GM23338 (cell line): Measurements from ENCODE around the gene ALG9.

Experiments used
- CREB1 ChIP-seq: fragments of 250-450 bp; sonication (Bioruptor Pico); IDR thresholded peaks from 2 replicates; pipeline ENCODE4 v1.5.0; 2020; ENCODE audit warnings: low read depth, mild to moderate bottlenecking, moderate library complexity
- EZH2 ChIP-seq: fragments of 200-600 bp; sonication (generic); IDR thresholded peaks from one replicate; pipeline ENCODE4 v1.8.0; 2017; ENCODE audit warnings: antibody characterized with exemption, mild to moderate bottlenecking, low read depth; ENCODE audit not compliant: unreplicated experiment
- EZH2phosphoT487 ChIP-seq: fragments of 200-600 bp; sonication (generic); IDR thresholded peaks from one replicate; pipeline ENCODE4 v1.8.1; 2018; ENCODE audit warnings: antibody characterized with exemption; ENCODE audit not compliant: unreplicated experiment
- JUNB ChIP-seq: IDR thresholded peaks from one replicate; pipeline ENCODE4 v1.6.1; 2016; ENCODE audit warnings: antibody characterized with exemption; ENCODE audit not compliant: unreplicated experiment
- POLR2AphosphoS5 ChIP-seq: IDR thresholded peaks from 2 replicates; pipeline ENCODE4 v1.6.1; 2016; ENCODE audit warnings: antibody characterized with exemption, low read depth
- STAT1 ChIP-seq: IDR thresholded peaks from one replicate; pipeline ENCODE4 v1.6.1; 2016; ENCODE audit warnings: antibody characterized with exemption; ENCODE audit not compliant: unreplicated experiment
- ZNF114 ChIP-seq: fragments of 250-450 bp; sonication (Bioruptor Pico); IDR thresholded peaks from 2 replicates; pipeline ENCODE4 v1.5.0; 2020; ENCODE audit warnings: mild to moderate bottlenecking, moderate library complexity
- TF ChIP-seq, protein P1 (sequence below), 2 experiments: fragments of 200-600 bp in 1 of 2; sonication (generic) in 1 of 2; conservative IDR thresholded peaks; 2 replicates each; pipeline versions ENCODE4 v1.5.1 to v1.6.1; 2016 to 2017; ENCODE audit warnings: antibody characterized with exemption in 2 of 2, low read depth in 2 of 2, mild to moderate bottlenecking in 2 of 2, moderate library complexity in 1 of 2
- TF ChIP-seq, protein P2 (sequence below): IDR thresholded peaks from one replicate; pipeline ENCODE4 v1.6.1; 2018; ENCODE audit warnings: antibody characterized with exemption; ENCODE audit not compliant: unreplicated experiment
- TF ChIP-seq, protein P3 (sequence below): fragments of 250-450 bp; sonication (Bioruptor Pico); IDR thresholded peaks from 2 replicates; pipeline ENCODE4 v1.5.0; 2020; ENCODE audit warnings: mild to moderate bottlenecking, moderate library complexity
- TF ChIP-seq, protein P4 (sequence below): IDR thresholded peaks from 2 replicates; pipeline ENCODE4 v1.6.1; 2016; ENCODE audit warnings: antibody characterized with exemption

GRCh38 chr11:111833524-111833923 lies 37.9 kb downstream of the ALG9 start:
- TF ChIP-seq, protein P1, sequence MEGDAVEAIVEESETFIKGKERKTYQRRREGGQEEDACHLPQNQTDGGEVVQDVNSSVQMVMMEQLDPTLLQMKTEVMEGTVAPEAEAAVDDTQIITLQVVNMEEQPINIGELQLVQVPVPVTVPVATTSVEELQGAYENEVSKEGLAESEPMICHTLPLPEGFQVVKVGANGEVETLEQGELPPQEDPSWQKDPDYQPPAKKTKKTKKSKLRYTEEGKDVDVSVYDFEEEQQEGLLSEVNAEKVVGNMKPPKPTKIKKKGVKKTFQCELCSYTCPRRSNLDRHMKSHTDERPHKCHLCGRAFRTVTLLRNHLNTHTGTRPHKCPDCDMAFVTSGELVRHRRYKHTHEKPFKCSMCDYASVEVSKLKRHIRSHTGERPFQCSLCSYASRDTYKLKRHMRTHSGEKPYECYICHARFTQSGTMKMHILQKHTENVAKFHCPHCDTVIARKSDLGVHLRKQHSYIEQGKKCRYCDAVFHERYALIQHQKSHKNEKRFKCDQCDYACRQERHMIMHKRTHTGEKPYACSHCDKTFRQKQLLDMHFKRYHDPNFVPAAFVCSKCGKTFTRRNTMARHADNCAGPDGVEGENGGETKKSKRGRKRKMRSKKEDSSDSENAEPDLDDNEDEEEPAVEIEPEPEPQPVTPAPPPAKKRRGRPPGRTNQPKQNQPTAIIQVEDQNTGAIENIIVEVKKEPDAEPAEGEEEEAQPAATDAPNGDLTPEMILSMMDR (conservative IDR thresholded peaks at IDR 0.05; ENCODE audit: low read depth in 2 of 2) = peak; percentile 31 to 59; a peak in 3 of 4 replicates
- TF ChIP-seq EZH2 = no peak
- TF ChIP-seq POLR2AphosphoS5 = no peak
- TF ChIP-seq, protein P2, sequence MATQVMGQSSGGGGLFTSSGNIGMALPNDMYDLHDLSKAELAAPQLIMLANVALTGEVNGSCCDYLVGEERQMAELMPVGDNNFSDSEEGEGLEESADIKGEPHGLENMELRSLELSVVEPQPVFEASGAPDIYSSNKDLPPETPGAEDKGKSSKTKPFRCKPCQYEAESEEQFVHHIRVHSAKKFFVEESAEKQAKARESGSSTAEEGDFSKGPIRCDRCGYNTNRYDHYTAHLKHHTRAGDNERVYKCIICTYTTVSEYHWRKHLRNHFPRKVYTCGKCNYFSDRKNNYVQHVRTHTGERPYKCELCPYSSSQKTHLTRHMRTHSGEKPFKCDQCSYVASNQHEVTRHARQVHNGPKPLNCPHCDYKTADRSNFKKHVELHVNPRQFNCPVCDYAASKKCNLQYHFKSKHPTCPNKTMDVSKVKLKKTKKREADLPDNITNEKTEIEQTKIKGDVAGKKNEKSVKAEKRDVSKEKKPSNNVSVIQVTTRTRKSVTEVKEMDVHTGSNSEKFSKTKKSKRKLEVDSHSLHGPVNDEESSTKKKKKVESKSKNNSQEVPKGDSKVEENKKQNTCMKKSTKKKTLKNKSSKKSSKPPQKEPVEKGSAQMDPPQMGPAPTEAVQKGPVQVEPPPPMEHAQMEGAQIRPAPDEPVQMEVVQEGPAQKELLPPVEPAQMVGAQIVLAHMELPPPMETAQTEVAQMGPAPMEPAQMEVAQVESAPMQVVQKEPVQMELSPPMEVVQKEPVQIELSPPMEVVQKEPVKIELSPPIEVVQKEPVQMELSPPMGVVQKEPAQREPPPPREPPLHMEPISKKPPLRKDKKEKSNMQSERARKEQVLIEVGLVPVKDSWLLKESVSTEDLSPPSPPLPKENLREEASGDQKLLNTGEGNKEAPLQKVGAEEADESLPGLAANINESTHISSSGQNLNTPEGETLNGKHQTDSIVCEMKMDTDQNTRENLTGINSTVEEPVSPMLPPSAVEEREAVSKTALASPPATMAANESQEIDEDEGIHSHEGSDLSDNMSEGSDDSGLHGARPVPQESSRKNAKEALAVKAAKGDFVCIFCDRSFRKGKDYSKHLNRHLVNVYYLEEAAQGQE = no peak
- no peak for TF ChIP-seq STAT1
- TF ChIP-seq JUNB = no peak
- TF ChIP-seq EZH2phosphoT487 = no peak
- TF ChIP-seq CREB1 (CRISPR knock-in tag) = no peak
- TF ChIP-seq, protein P3, sequence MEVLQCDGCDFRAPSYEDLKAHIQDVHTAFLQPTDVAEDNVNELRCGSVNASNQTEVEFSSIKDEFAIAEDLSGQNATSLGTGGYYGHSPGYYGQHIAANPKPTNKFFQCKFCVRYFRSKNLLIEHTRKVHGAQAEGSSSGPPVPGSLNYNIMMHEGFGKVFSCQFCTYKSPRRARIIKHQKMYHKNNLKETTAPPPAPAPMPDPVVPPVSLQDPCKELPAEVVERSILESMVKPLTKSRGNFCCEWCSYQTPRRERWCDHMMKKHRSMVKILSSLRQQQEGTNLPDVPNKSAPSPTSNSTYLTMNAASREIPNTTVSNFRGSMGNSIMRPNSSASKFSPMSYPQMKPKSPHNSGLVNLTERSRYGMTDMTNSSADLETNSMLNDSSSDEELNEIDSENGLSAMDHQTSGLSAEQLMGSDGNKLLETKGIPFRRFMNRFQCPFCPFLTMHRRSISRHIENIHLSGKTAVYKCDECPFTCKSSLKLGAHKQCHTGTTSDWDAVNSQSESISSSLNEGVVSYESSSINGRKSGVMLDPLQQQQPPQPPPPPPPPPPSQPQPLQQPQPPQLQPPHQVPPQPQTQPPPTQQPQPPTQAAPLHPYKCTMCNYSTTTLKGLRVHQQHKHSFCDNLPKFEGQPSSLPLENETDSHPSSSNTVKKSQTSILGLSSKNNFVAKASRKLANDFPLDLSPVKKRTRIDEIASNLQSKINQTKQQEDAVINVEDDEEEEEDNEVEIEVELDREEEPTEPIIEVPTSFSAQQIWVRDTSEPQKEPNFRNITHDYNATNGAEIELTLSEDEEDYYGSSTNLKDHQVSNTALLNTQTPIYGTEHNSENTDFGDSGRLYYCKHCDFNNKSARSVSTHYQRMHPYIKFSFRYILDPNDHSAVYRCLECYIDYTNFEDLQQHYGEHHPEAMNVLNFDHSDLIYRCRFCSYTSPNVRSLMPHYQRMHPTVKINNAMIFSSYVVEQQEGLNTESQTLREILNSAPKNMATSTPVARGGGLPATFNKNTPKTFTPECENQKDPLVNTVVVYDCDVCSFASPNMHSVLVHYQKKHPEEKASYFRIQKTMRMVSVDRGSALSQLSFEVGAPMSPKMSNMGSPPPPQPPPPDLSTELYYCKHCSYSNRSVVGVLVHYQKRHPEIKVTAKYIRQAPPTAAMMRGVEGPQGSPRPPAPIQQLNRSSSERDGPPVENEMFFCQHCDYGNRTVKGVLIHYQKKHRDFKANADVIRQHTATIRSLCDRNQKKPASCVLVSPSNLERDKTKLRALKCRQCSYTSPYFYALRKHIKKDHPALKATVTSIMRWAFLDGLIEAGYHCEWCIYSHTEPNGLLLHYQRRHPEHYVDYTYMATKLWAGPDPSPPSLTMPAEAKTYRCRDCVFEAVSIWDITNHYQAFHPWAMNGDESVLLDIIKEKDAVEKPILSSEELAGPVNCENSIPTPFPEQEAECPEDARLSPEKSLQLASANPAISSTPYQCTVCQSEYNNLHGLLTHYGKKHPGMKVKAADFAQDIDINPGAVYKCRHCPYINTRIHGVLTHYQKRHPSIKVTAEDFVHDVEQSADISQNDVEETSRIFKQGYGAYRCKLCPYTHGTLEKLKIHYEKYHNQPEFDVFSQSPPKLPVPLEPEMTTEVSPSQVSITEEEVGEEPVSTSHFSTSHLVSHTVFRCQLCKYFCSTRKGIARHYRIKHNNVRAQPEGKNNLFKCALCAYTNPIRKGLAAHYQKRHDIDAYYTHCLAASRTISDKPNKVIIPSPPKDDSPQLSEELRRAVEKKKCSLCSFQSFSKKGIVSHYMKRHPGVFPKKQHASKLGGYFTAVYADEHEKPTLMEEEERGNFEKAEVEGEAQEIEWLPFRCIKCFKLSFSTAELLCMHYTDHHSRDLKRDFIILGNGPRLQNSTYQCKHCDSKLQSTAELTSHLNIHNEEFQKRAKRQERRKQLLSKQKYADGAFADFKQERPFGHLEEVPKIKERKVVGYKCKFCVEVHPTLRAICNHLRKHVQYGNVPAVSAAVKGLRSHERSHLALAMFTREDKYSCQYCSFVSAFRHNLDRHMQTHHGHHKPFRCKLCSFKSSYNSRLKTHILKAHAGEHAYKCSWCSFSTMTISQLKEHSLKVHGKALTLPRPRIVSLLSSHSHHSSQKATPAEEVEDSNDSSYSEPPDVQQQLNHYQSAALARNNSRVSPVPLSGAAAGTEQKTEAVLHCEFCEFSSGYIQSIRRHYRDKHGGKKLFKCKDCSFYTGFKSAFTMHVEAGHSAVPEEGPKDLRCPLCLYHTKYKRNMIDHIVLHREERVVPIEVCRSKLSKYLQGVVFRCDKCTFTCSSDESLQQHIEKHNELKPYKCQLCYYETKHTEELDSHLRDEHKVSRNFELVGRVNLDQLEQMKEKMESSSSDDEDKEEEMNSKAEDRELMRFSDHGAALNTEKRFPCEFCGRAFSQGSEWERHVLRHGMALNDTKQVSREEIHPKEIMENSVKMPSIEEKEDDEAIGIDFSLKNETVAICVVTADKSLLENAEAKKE = no peak
- TF ChIP-seq, protein P4, sequence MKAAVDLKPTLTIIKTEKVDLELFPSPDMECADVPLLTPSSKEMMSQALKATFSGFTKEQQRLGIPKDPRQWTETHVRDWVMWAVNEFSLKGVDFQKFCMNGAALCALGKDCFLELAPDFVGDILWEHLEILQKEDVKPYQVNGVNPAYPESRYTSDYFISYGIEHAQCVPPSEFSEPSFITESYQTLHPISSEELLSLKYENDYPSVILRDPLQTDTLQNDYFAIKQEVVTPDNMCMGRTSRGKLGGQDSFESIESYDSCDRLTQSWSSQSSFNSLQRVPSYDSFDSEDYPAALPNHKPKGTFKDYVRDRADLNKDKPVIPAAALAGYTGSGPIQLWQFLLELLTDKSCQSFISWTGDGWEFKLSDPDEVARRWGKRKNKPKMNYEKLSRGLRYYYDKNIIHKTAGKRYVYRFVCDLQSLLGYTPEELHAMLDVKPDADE = no peak
- TF ChIP-seq ZNF114 (CRISPR knock-in tag) = no peak
